ENCODE results near the gene PEA15. TPM values are rescaled to one million over a fixed set of nuclear protein-coding genes. Genes with fewer than 3 reads are reported as not detected.

PEA15 gene
- polyA plus RNA-seq, 3 donors, result 54.6 to 289 (median 276) TPM

- no peak overlapping the region for H3K27ac ChIP-seq (ENCODE audit: low read depth, low read length)
- 13 to 38% (median 33%) methylated on average over 3 of the region's 3 CpGs for WGBS, 3 donors
These were observed 51.3 kb downstream of the PEA15 start for GRCh38 chr1:160256396-160257046.

DNA sequence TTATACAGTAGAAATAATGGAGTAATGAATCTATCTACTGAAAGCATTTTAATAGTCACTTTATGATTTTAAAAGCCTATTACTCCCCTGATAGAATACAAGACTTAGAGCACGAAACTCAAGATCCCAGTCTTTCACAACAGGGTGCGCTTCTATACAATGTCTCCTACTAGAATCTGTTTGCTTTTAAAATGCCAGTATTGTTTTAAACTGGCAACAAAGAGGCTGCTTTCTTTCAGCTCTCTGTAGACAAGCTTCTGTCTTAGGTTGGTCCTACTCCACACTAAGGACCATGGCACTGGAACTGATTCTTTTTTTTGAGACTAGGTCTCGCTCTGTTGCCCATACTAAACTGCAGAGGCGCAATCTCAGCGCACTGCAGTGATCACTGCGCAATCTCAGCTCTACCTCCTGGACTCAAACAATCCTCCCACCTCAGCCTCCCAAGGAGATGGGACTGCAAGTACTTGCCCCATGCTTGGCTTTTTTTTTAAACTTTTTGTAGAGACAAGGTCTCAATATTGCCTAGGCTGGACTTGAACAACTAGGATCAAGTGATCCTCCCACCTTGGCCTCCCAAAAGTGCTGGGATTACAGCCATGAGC lies 52.3 kb downstream of the PEA15 start:
- 93 to 97% (median 93%) methylated on average over 6 of the region's 6 CpGs for WGBS, 3 donors
- H3K27ac ChIP-seq (ENCODE audit: low read depth, low read length), result no peak overlapping the region

DNA sequence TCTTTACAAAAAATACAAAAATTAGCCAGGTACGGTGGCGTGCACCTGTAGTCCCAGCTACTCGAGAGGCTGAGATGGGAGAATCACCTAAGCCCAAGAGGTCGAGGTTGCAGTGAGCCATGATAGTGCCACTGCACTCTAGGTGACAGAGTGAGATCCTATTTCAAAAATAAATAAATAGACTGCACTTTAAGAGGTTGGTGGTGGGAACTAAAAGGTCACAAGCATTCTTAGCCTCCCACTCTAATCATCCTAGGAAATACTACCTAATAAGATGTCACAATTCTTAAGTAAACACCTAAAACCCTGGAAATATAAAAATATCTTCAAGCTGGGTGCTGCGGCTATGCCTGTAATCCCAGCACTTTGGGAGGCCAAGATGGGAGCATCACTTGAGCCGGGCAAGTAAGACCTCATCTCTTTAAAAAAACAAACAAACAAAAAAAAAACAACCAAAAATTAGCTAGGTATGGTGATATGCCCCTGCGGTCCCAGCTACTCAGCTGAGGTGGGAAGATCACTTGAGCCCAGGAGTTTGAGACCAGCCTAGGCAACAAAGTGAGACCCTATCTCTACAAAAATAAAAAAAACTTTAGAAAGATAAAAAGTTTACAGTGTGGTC lies 53.1 kb downstream of the PEA15 start:
- no peak overlapping the region for H3K27ac ChIP-seq (ENCODE audit: low read depth, low read length)
- 96 to 97% (median 96%) methylated on average over 7 of the region's 7 CpGs for WGBS, 3 donors

- no peak overlapping the region for H3K27ac ChIP-seq (ENCODE audit: low read depth, low read length)
- WGBS, 3 donors, result 35 to 40% (median 40%) methylated on average over 6 of the region's 6 CpGs
These were observed 55.5 kb downstream of the PEA15 start for GRCh38 chr1:160260406-160261382.

DNA sequence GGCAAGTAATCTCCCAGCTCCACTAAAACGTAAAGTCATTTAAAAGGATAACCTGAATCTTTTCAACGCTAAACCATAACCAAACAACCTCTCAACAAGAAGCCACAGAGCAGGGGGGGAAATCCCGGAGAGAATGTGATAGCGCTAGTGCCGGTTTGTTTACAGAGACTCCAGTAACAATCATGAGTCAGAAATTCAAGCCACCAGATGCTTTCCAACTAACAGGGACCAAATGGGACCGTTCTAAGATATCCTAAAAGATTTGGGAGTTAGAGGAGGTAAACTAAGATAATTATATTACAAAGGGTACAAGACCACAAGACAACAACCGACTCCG lies 56.3 kb downstream of the PEA15 start:
- H3K27ac ChIP-seq (ENCODE audit: low read depth, low read length), result peak overlapping the region; percentile 34
- WGBS, 3 donors, result 0 to 1% (median 0%) methylated on average over 8 of the region's 8 CpGs

DNA sequence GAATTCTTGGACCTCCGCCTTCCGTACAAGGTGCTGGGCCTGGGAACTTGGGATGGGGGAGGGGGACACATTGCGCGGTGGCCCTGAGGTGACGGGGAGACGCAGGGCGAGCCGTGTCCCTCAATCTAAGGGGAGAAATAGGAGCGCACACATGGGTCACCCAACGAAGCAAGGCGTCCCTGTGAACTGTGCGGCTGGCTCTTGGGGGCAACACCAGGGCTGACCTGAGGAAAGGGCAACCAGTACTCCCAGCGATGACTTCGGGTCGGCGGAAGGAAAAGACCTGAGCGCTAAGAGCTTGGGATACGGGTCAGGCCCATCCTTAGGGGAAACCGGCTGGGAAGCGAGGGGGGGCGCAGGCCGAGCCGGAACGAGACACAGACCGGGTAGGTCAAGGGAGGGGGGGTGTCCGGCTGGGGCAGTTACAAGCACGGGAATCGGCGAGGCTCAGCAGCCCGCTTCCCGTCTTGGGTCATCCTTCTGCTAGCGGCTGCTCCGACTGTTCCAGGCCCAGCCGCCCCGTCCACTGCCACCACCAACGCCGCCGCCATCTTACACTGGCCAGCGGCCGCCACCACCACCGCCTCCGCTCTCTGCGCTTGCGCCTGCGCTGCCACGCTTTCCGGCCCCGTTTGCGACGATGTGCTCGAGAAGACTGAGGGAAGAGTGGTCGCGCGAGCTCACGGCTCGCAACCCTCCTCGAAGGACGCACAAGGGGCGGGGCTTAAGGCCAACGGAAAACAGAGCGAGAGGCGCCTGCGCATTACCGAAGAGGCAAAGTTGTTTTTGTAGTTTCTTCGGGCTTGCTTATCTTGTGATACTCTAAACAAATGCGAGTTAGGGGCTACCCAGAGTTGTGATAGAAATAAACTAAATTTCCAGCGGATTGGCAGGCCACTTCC lies 57.0 kb downstream of the PEA15 start, which contains the start of gene DCAF8:
TSS of gene DCAF8 (minus strand) at position 657 of the 902 bp plus-strand sequence. CDS start 18,541 bp downstream, outside the sequence.
- WGBS, 3 donors, result 0 to 1% (median 1%) methylated on average over 66 to 67 of the region's 67 CpGs
- H3K27ac ChIP-seq (ENCODE audit: low read depth, low read length), result peak within 1 kb of the TSS; percentile 34

DNA sequence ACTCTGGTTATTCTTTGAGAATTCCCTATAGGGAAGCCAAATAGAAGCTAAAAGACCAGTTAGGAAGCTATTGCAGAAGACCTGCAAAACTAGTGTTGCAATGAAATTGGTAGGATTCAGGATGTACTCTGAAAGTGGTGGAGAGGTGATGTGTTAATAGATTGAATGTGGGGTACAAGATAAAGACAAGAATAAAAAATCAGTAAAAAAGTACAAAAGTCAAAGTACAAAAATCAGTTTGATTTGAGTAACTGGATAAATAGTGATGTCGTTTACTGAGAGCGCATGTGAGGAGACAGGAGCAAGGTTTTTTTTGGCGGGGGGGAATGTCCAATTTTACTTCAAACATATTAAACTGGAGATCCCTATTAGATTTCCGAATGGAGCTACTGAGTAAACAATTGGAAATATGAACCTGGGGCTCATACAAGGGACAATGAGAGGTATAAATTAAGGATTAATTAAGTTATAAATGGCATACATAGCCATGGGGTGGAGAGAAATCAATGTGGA lies 59.7 kb downstream of the PEA15 start:
- WGBS, 3 donors, result 70 to 91% (median 87%) methylated on average over 4 of the region's 4 CpGs
- H3K27ac ChIP-seq (ENCODE audit: low read depth, low read length), result no peak overlapping the region

Other genes starting within 250 kb of the PEA15 start
- 1 to 10 TPM in 2 of 3 donors, under 1 TPM in 1; 0.90 to 4.1 (median 2.4) TPM for gene PIGM, start 173.4 kb upstream of the PEA15 start, polyA plus RNA-seq
- under 1 TPM in 2 of 3 donors, not detected in 1; 0.09 to 0.12 TPM for gene KCNJ10, start 135.2 kb upstream of the PEA15 start, polyA plus RNA-seq
- gene KCNJ9, start 123.8 kb upstream of the PEA15 start, polyA plus RNA-seq, result under 1 TPM in 1 of 3 donors, not detected in 2; 0.03 TPM
- 10 to 100 TPM; 13.8 to 24.8 (median 23.9) TPM for gene IGSF8, start 106.8 kb upstream of the PEA15 start, polyA plus RNA-seq
- 100 to 1,000 TPM in 1 of 3 donors, 10 to 100 TPM in 1, 1 to 10 TPM in 1; 7.3 to 110 (median 25.6) TPM for gene ATP1A2, start 89.6 kb upstream of the PEA15 start, polyA plus RNA-seq
- under 1 TPM; 0.13 to 0.56 (median 0.54) TPM for gene ATP1A4, start 53.8 kb upstream of the PEA15 start, polyA plus RNA-seq
- under 1 TPM in 2 of 3 donors, not detected in 1; 0.13 to 0.35 TPM for gene CASQ1, start 14.8 kb upstream of the PEA15 start, polyA plus RNA-seq
- gene DCAF8, start 57.2 kb downstream of the PEA15 start, polyA plus RNA-seq, result 100 to 1,000 TPM in 1 of 3 donors, 10 to 100 TPM in 2; 61.8 to 105 (median 74.6) TPM
- 100 to 1,000 TPM in 1 of 3 donors, 10 to 100 TPM in 2; 24.7 to 135 (median 56.0) TPM for gene PEX19, start 79.7 kb downstream of the PEA15 start, polyA plus RNA-seq
- 10 to 100 TPM; 47.4 to 86.6 (median 75.8) TPM for gene COPA, start 137.9 kb downstream of the PEA15 start, polyA plus RNA-seq
- gene NCSTN, start 138.0 kb downstream of the PEA15 start, polyA plus RNA-seq, result 10 to 100 TPM; 31.7 to 63.2 (median 45.5) TPM
- under 1 TPM in 2 of 3 donors, not detected in 1; 0.07 to 0.21 TPM for gene NHLH1, start 161.7 kb downstream of the PEA15 start, polyA plus RNA-seq
- 1 to 10 TPM in 2 of 3 donors, under 1 TPM in 1; 0.58 to 1.9 (median 1.2) TPM for gene VANGL2, start 195.2 kb downstream of the PEA15 start, polyA plus RNA-seq

Measured in adipose tissue (tissue), 3 donors.